Hippocampal formation (tissue), 2 donors: ENCODE results near the gene GSG1L.

Experiments used
- DNase-seq, 2 donors: peaks; one replicate each; lab custom pipeline; 2025; lab: John Stamatoyannopoulos, UW

GSG1L gene

GRCh38 chr16:27775254-27775653 is 288.3 kb downstream of the GSG1L start:
- no peak for DNase-seq

DNA sequence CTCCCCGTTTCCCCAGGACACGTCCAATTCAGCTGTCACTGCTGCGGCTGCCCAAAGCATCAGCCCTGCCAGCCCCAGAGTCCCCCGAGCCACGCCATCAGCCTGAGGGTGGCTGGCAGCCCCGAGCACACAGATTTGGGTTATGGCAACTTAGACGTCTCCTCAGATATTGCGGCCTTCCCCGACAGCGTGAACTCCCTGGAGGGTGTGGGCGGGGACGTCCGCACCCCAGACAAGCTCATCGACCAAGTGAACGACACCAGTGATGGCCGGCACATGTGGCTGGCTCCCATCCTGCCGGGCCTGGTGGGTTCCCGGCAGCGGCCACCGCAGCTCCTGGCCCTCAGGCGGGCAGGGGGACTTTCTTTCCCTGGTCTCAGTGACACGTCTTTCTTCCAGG is 288.7 kb downstream of the GSG1L start:
- DNase-seq = no peak

GRCh38 chr16:27773344-27773743 is 290.2 kb downstream of the GSG1L start:
- no peak for DNase-seq

DNA sequence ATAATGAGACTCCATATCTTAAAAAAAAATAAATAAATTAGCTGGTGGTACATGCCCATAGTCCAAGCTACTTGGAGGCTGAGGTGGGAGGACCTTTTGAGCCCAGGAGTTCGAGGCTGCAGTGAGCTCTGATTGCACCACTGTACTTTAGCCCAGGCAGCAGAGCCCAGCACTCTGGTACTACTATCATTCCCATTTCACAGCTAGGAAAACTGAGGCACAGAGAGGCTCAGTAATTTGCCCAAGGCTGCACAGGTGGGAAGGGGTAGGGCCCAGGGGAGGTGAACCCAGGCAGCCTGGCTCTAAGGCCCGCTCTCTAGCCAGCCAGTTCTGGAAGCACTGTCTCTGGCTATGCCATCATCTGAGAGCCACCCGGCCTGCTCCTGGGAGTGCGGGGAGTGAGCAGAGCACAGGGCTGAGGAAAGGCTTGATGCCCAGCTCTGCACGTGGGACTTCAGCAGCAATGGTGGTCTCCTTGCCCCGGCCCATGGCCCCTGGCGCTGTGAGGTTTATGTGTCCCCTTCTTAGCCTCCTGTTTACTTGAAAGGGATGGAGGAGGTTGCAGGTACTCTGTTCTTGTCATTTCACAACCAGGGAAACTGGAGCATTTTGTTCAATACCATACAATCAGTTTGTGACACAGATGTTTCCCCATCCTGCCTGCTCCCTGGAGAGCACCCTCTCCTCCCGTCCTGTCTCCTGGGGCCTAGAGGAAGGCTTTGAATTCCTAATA is 291.3 kb downstream of the GSG1L start:
- no peak for DNase-seq

DNA sequence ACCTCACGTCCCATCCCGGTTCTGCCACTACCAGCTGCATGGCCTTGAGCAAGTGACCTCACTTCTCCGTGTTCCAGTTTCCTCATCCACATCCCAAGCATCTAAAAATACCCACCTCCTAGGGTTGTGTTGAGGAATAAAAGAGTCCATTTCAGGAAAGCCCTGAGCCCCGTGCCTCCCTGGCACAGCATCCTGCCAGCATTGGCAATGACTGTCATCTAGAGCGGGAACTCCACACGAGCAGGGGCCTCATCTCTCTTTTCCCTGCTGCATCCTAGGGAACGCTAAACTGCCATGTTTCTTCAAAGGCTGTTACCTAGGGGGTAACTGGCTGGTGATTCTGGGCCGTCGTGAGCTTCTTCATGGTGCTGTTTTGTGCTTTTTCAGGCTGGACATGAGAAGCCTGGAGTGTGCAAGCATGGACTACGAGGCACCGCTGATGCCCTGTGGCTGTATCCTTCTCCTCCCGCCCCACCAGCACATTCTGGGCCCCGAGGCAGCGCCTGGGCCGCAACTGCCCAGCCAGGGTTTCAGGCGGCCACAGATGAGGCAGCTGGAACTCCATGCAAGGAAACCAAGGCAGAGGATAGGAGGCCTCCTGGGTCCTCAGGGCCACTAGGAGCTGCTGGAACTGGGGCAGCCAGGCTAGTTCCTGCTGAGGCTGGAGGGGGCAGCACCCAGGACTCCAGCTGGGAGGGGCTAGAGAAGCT is 292.2 kb downstream of the GSG1L start:
- DNase-seq = no peak

DNA sequence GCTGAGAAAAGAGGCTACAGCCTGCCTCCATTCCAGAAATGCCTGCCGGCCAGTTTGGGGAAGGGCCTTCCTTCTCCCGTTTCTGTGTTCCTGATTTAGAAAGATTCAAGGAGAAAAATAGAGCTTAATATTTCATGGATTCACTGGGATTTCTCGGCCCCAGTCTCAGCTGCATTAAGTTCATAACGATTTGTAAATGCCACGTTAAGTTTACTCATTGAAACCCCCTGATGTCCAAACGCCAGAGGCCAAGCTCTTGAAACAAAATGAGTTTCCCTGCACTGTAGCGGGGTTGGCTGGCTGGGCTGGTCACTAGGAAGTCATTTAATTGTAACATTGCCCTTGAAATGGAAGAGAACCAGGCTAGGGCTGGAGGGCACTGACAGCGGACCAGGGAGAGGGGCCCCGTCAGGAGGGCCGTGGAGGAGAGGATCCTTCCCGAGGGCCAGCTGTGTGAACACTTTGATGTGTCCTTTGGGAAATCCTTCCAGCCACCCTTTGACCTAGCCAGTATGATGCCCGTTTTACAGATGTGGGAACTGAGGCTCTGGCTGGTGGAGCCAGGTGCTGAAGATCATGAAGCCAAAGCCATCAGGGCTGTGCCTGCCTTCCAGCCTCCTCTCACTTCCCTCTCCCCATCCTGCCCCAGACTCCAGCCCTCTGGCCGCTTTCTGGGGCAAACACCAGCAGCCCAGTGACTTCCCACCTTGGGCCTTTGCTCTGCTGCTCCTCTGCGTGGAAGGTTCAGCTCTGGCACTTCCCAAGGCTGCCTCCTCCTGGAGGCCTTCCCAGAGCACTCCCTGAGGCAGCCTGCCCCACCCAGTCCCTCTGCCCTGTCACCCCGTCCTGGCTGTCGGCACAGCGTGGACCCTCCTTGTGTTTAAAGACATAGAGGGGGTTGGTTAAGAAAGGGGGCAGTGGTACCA is 293.0 kb downstream of the GSG1L start:
- DNase-seq = no peak

GRCh38 chr16:27769561-27770255 is 293.8 kb downstream of the GSG1L start:
- DNase-seq = no peak

GRCh38 chr16:27768651-27769272 is 294.8 kb downstream of the GSG1L start:
- DNase-seq = no peak

DNA sequence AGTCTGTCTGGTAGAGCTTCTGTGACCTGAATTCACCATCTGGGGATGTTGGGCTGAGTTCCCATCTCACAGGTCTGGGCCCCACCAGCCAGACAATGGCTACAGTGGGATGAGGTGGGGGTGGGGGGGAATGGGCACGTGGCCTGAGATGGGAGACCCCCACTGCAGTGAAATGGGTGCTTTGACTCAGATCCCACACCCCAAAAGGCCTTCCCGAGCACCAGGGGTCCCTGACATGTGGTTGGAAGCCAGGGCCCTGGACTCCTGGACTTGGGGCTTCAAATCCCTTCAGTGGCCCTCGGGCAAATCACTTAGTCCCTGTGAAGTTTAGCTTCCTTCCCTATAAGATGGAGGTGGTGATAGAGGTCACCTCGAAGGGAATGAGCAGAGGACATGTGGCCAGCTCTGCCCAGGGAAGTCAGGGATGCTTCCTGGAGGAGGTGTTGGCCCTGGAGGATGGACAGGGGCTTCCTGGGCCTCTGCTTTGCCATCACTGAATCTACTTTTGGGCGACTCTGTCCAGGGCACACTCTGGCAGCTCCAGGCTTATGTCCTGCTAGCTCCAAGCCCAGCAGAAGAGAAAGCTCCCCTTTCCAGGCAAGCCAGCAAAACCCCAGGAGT is 295.4 kb downstream of the GSG1L start:
- DNase-seq = no peak

DNA sequence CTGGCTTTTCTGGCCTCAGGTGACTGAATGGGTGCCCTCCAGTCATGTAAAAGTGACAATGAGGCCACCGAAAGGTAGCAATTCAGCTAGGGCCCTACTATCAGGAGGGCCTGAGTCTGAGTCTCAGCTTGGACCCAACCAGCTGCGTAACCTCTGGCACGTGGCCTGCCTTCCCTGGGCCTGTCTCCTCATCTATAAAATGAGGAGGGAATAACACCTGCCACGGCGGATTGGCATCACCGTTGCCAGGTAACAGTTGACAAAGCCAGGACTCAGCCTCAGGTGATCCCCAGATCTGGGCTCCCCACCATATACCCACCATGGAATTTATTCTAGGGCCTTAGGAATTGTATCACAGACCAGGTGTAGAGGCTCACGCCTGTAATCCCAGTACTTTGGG is 296.4 kb downstream of the GSG1L start:
- DNase-seq = no peak

- no peak for DNase-seq
Observed at GRCh38 chr16:27766236-27766925, 297.1 kb downstream of the GSG1L start.

DNA sequence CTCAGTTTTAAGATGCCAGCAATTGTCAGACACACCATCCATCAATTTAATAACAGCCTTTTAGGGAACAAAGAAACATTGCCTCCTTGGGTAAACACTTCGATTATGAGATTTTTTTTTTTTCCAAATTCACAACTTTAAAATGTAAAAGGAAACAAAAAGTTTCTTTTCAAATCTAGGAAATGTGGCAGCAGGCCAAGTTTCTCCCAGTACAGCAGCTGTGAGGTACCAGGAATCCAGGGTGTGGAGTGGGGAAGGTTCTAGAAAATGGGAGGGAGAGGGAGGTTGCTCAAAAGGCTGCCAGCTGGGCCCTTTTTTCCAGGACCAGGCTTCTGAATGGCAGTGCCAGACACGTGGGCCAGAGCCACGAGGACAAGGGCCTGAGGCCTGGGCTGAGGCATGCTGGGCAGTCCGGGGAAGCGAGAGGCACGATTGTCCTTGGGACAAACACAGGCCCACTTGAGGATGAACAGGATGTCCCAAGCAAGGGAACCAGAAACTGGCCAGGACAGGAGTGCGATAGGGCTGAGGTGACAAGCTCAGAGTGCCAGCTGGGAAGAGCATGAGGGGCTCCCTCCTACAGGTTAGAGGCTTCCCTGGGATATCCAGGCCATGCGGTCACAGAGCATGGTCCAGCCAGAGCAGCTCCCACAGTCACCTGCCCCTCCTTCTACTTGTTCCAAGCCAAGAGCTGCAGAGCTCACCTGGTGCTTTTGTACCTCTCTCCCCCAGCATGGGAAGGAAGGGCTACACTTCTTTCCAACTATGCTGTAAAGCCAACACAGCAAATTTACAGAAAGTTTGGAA is 298.4 kb downstream of the GSG1L start:
- no peak for DNase-seq

DNA sequence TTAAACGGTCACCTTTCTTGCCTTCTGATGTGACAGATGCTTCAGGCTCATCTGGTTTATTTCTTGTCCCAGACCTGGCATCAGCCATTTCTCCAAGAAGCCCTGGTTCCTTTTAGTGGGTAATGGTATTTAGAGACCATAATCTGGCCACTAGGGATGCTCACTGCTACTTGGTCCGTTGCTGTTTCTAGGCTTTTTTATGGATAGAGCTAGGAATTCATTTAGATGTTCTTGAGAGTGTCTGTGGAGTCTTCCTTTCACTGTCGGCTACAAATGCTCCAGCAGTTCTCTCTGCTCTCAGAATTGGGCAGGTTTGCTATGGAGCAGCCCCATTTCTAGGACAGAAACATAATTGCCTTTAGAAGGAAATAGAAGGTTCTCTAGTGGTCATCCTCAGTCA is 299.1 kb downstream of the GSG1L start:
- no peak for DNase-seq

- DNase-seq = no peak
Observed at GRCh38 chr16:27762441-27762840, 301.1 kb downstream of the GSG1L start.

- DNase-seq = no peak
Observed at GRCh38 chr16:27761816-27762215, 301.7 kb downstream of the GSG1L start.

DNA sequence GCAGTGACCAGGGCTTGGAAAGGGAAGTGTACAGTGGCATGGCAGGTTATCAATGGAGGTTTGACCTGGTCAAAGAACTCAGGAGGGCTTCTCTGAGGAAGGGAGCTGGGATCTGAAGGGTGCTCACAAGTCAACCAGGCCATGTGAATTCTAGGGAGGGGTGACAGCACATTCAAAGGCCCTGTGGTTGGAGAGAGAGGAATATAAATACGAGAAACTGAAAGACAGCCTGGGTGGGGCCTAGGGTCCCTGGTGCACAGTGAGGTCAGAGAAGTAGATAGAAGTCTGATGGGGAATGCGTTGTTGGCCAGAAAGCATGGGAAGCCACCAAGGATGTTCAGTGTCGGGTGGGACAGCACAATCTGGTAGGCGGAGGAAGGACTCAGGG is 302.7 kb downstream of the GSG1L start:
- DNase-seq = no peak

DNA sequence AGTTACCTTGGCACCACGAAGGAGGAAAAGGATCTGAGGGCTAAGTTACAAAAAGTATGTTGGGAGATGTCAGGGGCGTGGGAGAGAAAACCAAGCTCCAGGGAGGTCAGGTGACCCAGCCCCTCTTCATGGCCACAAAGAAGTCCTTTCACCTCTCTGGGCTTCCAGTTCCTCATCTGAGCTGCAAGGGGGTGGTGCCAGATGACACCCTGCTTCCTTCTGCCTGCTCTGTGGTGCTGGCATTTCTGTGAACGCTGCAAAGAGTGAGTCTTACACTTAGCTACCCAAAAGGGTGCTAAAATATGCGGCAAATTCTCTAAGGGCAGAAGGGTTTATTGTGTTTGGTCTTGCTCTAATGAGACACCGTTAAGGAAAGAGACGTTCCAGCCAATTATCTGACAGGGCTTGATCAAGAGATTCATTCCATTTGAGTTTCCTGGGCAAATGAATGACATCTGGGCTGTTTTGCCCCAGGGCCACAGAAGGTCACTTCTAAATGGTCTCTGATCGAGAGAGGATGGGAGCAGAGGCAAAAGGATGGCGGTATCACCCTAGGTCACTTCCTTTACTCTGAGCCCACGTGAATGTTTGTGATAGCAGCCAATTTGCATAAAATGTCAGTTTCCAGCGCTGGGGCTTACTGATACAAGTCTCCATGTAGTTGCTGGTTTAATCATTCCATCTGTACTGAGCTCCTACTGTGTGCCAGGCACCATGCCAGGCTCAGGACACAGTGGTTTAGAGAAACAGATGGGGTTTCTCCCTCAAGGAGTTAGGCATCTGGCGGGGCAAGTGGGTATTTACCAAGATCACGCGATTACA is 303.3 kb downstream of the GSG1L start:
- peak; percentile 31 to 37 for DNase-seq

DNA sequence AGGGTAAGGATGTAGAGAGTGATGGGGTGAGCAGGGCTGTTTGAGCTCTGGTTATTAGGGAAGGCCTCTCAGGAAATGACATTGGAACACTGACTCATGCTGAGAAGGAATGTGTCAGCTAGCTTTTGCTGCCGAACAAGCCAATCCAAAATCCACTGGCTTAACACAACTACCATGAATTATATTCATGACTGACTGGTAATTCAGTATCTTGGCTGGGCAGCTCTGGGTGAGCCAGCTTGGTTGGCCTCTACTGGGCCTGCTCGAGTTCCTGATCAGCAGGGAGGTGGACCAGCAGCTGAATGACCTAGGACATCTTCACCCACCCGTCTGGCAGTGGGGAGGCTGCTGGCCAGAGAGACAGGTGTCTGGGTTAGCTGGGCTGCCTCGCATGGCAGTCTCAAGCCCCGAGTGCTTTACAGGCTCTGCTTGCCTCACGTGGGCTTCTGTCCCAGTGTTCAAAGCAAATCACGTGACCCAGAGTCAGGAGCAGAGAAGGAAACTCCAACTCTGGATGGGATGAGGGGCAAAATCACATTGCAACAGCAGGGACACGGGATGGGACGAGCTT is 304.1 kb downstream of the GSG1L start:
- no peak for DNase-seq
